G401.6 (cell line): ENCODE results near the gene SERTM2.
"Not testable (repeated sequence)": the region's sequence is repeated elsewhere in the genome, so short reads cannot be mapped to it uniquely, and the experiment has no call there.

Experiments
- FAIRE-seq: peaks from 2 replicates; lab custom pipeline; 2012; peaks lifted over from hg19 to GRCh38; lab: Jason Lieb, UNC

The SERTM2 gene

DNA sequence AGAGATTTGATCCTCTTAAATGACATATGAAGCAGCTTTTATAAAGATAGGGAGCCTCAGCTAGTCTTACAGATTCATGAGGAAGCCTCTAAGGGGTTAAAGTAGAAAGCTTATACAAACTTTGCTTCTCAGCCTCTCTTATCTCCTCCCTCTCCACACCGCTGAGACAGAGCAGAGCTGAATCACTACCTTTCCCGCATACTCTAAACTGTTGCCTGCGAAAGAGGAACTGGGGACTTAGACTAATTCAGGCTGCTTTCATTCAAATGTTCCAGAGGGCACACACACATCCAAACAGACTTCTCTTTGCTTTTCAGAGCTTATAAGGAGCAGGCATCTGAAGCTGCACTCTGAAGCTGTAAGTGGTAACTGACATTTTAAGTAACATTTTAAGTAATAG, at the start of gene SERTM2:
TSS of gene SERTM2 (plus strand) at position 169 of the 400 bp plus-strand sequence. CDS start 7,213 bp downstream, outside the sequence.
- FAIRE-seq, result no peak

DNA sequence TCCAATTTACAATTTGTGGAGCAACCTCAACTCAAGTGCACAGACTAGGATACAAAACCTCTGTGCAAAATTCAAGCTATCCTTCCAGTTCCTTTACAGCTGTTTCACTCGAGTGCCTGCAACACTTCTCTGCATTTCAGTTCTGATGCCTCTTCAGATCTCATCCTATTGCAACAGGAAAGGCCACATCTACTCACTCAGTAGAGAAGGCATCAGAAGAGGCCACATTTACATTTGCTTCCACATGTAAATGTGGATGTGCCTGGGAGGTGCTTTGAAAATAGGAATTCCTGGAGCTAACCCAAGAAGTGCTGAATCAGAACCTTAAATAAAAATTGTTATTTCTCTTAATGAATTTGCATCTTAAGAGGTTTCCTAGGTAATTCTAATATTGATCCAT, 45.8 kb upstream of the SERTM2 start:
- no peak for FAIRE-seq

DNA sequence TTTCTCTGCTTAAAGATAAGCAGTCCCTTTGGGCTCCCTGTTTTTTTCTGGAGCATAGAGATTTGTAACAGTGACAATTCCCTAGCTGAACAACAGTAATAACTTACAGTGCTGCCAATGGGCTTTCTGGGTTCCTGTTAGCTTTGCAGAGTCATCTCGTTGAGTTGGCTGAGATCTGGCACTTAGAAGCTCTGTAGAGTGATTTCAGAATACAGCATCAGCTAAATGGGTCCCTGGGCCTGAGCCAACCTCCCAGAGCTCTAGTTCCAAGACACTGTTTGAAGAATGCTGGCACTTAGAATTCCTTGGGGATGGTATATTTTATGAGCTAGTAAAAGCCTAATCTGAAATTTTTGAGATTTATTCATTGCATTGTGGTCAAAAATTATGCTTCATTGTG, 43.5 kb upstream of the SERTM2 start:
- no peak for FAIRE-seq

DNA sequence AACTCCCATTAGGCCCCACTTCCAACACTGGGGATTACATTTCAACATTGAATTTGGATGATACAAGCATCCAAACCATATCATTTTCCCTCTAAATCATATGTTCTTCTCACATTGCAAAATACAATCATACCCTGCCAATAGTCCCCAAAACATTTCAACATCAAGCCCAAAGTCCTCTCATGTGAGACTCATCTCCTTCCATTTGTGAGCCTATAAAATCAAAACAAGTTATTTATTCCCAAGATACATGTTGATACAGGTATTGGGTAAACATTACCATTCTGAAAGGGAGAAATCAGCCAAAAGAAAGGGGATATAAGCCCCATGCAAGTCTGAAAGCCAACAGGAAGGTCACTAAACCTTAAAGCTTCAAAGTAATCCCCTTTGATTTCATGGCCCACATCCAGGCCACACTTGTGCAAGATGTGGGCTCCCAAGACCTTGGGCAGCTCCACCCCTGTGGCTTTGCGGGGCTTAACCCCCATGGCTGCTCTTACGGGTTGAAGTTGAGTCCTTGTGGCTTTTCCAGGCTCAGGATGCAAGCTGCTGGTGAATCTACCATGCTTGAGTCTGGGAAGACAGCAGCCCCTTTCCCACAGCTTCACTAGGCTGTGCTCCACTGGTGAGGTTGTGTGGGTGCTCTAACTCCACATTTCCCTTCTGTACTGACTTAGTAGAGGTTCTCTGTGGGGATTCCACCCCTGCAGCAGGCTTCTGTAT, 40.6 kb upstream of the SERTM2 start:
- FAIRE-seq, result no peak

DNA sequence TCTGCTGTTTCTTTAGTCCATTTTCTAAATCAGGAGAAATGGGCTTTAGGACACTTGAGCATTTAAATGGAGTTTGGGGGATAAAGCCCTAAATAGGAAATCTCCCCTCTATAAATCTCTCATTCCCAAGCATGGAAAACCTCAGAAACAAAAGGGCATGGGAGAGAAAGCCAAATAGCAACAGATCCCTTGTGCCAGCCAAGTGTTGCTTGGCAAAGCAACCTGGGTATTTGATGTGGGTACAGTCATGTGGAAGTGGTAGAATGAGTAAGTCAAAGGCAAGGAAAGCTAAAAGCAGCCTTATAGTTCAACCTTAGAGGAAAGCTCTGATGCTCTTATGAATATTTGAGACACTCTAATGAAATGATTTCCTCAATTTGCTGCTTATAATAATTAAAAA, 29.5 kb upstream of the SERTM2 start:
- no peak for FAIRE-seq

DNA sequence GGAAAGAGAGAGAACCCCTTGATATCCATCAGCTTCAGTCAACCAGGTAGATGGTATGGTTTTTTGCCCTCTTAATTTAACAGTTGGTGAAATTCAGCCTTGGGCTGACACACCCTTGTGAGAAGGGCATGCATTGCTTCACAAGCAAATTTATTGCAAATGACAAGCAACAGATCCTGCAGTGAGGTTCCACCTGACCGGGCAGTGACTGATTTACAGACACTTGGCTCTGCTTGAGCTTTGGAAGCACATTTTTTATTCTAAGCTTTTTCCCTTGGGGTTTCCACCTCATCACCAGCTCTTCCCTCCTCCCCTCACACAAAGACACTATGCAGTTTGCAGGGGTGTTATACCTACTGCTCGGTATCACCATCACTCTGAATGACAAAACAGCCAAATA, 28.3 kb upstream of the SERTM2 start:
- FAIRE-seq, result no peak

DNA sequence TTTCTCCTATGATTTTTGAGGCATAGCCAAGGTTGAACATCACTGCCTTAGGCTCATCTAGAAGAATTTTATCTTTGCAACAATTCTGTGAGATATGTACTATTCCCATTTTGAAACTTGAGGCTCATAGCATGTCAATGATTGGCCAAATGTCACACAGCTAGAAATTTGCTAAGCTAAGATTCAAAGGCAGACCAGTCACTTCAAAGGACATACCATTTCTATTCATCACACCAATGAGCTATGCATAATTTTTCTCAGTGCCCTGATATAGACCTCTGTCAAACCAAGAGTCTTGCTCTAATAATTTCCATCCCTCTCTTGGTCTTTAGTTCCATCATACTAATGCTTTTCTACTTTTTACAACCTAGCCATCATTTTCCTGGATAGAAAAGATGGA, 27.6 kb upstream of the SERTM2 start:
- FAIRE-seq, result no peak

DNA sequence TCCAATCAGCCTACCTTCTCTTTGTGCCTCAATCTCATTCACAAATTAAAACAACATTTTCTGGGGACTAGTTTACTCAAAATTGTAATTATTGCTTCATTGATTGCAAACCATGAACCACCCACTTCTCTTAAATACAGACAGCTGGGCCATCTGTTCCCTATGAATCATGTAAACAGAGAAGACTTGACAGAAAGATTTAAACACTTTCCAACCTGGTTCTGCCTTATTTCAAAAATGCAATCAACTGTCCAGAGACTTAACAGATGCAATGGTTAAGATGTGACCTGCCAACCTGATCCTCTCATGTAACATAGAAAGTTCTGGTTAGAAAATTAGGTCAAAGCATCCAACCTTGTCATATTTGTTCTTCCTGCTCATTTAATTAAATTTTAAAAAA, 20.8 kb upstream of the SERTM2 start:
- FAIRE-seq, result no peak

DNA sequence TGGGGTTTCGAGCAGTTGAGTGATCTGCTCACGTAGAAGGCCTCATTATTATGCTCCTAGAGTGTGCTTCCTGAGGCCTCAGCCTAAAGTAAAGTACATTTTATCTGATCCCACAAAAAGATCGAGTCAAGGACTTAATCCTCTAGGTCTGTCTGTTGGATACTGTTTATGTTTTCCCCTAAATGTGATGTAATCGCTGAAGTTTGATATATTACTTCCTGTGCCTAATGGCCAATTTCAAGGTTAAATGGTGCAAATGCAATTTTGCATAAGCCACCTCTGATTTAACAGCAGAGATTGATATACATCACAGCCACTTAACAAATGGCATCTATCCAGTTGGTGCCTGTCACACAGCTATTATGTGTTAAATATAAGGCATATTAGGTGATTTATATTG, 19.4 kb upstream of the SERTM2 start:
- no peak for FAIRE-seq

DNA sequence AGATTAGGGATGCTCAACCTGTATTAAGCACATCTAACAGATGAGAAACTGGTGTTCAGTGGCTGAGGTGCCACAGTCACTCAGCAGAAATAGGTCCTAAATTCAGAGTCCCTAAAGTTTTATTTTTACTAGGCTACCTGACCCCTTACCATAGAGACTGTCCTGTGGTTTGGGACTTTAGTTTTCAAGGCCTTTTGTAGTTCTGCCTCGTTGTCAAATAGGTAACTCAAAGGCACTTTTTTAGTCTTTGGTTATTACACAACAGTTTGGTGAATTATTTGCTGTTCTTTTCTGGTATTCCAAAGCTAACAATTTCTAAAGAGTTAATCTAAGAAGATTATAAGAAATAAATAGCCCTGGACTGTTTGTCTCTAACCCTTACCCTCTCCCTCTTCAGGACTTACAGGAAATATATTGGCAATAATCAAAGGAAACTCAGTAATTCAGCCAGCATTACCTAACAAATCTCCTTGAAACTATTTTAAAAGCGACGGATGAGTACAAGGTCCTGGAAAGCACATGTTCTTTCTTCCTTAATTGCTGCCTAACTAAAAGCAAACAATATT, 12.8 kb upstream of the SERTM2 start:
- no peak for FAIRE-seq

DNA sequence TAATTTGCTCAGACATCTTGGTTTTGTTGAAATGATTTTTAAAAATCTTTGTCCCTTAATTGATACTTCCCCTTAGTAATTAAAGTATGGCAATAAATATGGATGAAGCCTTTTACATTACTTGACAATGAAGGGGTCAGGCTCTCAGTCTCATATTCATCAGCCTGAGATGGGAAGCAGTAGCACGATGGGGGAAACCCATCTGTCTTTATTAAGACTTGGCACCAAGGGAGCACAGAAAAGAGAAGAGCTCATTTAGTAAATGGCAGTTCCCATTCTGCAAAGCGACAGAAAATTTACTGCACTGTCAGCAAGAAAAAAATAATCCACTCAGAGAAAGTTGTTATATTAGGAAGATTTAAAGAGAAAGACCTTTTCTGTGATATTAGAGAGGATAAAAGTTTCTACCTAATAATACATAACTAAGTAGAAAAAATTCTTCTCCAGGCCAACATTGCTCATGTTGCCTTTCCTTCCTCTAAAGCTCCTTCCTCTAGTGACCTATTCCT, 7.9 kb upstream of the SERTM2 start:
- no peak for FAIRE-seq

DNA sequence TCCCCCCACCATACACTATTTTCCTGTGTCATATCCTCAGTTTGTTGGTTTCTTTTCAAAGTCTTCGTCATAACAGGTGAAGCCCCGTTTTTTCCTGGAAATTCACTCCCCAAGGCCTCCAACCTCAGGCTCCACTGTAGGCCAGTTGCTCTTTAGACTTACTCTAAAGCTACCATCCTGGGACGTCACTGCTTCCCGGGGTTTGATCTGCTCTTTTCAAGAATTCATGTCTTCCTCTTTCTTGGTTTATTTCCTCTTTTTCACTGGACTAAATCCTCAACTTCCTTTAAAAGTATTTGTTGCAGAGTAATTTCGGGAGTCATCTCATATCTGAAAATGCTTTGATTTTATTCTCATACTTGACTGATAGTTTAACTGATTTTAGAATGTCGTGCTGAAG, 6.5 kb upstream of the SERTM2 start:
- no peak for FAIRE-seq

DNA sequence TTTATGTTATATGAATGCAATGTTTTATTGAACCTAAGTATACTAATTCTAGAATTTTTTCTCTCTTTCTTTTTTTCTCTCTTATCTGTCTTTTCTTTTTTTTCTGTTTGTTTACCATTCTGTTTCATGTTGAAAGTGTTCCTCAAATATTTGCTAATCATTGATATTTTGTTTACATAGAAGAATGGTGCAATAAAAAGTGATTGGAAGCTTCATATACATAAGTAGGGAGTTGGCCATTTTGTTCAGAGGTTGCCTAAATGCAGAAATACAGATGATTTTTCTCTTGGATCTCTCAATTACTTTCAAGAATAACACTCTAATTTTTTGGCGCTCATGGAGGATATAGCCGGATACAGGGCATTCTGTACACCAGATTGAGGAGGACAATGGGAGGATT, 5.7 kb upstream of the SERTM2 start:
- FAIRE-seq, result no peak

DNA sequence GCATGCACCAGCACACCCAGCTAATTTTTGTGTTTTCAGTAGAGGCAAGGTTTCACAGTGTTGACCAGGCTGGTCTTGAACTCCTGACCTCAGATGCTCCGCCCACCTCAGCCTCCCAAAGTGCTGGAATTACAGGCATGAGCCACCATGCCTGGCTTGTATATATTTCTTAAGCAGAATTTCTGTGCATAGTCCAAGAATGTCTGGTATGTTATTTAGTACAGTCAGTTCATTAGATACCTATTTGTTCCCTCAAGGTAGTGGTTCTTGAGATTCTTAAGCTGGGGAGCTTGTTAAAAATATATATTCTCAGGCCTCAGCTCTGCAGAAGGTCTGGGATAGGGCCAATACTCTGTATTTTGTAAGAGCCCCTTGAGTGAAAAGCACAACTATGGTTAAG, 4.6 kb upstream of the SERTM2 start:
- no peak for FAIRE-seq

DNA sequence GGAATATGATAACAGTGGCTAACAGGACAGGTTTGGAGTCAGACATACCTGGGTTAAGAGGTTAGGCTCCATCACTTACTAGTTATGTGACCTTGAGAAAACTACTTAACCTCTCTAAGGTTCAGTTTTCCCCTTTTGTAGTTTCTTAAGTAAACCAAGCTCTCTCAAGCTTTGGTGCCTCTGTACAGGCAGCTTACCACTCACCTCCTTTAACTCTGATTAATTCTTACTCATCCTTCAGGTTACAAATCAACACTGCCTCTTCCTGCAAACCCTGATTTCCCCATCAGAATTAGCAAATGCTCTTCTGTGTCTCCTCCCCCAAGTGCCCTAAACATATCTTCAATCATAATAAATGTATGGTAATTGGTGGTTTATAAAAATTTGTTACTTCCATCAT, 3.5 kb upstream of the SERTM2 start:
- FAIRE-seq, result no peak

DNA sequence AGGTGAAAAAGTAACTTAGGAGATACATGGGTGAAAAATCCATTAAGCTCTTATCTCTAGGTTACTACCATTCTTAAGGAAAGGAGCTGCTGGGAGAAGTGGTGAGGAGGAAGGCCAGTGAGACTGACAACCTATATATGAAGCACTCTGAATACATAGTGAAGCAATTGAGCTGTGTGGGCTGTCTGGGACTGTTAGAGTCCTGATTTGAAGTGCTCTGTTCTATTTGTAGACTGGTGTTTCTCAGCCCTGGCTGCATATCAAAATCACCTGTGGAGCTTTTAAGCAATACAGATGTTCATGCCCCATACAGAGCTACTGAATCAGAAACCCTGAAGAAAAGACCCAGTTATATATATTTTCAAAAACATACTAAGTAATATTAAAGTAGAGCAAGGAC, 3.9 kb downstream of the SERTM2 start:
- FAIRE-seq, result no peak

DNA sequence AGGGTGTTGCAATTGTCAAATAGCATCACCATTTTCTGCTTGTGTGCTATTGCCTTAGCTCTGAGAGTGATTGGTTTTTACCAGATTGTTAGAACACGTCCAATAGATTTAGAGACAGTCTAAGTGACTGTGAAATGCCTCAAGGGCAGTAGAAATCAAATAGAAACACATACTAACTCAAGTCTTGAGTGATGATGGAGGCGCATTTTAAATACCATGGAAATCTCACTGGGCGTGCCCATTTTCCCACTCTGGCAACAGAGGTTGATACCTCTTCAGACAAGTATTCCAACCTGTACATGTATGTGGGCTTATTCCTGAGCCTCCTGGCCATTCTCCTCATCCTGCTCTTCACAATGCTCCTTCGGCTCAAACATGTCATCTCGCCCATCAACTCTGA, 7.2 kb downstream of the SERTM2 start:
- FAIRE-seq, result no peak

DNA sequence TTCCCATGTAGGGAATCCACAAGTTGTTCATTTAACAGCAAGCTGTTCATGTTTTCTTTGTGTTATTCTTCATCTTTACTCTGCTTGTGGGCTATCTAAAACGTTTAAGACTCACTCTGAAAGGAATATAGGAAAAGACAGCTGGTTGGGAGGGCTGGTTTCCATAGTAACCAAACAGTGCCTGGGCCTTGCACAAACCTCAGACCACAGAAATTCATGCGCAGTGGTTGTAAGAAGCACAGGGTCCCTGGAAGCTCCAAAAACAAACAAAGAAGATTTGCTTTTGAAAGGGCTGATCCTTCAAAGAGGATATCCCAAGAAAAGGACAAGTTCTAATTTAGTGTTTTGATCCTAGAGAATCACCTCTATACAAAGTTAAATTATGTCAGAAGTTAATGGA, 7.8 kb downstream of the SERTM2 start:
- no peak for FAIRE-seq

DNA sequence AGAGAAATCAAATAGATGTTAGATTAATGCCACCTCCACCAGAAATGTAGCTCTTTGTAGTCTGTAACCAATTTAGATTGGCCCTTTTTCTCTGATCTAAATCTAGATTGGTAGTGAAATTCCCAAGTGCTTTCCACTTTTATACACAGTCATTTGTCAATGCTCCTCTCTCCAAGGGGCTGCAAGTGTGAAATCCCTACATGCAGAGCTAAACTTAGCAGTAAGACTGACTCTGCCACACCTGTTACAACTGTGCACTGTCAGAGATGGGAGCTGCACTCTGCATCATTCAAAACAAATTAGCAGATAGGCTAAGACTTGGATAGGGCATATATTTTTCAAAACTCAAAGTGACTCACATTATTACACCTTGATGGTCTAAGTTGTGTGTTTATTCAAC, 9.1 kb downstream of the SERTM2 start:
- FAIRE-seq, result no peak

DNA sequence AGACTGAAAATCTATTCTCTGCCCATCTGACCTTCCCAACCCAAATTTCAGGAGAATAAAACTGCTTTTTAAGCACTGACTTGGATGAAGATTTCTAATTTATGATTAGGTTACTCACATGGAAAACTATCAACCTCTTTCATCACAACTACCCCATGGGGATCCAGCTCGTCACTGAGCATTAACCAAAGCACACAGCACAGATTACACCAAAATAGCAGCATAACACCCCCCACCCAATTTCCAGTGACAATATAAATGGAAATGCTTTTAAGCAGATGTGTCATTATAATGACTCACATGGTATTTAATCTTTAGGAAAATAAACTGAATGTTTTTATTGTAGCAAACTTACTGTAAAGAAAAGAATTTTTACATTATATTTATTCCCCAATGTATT, 9.7 kb downstream of the SERTM2 start:
- FAIRE-seq, result no peak

DNA sequence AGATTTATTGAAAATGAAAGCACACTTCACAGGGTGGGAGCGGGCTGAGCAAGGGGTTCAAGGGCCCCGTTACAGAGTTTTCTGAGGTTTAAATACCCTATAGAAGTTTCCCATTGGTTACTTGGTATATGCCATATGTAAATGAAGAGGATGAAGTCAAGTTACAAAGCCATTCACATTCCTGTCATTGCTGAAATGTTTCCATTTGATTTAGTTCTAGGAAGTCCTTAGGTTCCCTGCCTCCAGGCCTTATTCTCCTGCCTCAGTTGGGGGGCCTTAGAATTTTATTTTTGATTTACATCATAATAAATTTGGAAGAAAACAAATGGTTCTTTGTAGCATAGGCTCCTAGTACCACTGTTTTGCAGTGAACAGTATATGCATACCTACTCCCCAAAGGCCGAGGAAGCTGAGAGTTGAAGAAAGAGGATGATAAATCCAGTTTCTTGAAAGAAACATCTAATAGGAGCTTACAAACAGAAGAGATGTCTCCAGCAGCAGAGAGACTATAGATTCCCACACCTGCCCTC, 31.8 kb downstream of the SERTM2 start:
- FAIRE-seq, result no peak

DNA sequence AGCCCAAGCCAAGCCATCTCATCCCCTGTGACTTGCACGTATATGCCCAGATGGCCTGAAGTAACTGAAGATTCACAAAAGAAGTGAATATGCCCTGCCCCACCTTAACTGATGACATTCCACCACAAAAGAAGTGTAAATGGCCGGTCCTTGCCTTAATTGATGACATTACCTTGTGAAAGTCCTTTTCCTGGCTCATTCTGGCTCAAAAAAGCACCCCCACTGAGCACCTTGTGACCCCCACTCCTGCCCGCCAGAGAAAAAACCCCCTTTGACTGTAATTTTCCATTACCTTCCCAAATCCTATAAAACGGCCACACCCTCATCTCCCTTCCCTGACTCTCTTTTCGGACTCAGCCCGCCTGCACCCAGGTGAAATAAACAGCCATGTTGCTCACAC, 37.8 kb downstream of the SERTM2 start:
- not testable (repeated sequence) for FAIRE-seq

DNA sequence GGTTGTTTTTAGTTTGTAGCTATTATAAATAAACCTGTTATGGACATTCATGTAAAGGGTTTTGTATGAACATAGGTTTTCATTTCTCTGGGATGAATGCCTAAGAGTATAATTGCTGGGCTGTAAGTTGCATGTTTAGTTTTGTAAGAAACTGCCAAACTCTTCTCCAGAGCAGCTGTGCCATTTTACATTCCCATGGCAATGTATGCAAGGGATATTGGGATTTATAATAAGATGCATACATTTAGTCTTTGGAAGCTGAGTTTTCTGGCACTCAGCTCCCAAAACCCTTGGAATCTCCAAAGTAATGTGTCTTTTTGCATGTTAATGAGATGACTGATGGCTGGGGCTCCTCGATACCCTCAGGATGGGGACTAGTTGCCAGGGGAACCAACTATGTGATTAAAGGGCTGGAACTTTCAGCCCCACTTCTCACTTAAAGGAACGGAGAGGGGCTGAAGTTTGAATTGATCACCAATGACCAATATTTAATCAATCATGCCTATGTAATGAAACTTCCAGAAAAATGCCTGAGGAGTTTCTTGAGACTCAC, 44.0 kb downstream of the SERTM2 start:
- FAIRE-seq, result no peak

DNA sequence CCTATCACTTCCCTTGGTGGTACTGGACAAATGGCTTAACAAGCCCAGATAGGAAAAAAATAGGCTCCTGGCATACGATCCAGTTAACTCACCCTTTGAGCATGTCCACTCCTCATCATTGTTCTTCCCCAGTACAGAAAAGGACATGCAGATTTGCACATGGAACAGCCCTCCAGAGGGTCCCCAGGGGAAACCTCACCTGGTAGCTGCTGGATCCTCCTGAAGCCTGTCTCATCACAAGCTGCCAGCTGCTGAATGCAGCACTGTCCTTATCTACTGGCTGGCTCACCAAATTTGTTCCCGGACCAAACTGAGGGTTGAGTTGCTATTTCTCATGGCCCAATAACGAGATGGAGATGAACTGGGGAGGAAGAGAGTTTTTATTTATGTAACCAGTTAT, 49.4 kb downstream of the SERTM2 start:
- FAIRE-seq, result no peak
